HG03469 (cell line): ENCODE results near the gene CYP4F12.
"Not testable (repeated sequence)": the region's sequence is repeated elsewhere in the genome, so short reads cannot be mapped to it uniquely, and the experiment has no call there.

Experiments used
- ATAC-seq: cut with Tn5 transposase; IDR thresholded peaks from one replicate; pipeline ENCODE4 v1.9.1; 2021; ENCODE audit warnings: mild to moderate bottlenecking, moderate library complexity, moderate number of reproducible peaks; ENCODE audit not compliant: unreplicated experiment

CYP4F12 gene

GRCh38 chr19:15649526-15649925, 23.4 kb upstream of the CYP4F12 start:
- ATAC-seq = no peak

GRCh38 chr19:15650123-15650522, 22.8 kb upstream of the CYP4F12 start:
- not testable (repeated sequence) for ATAC-seq

GRCh38 chr19:15651791-15652190, 21.1 kb upstream of the CYP4F12 start:
- ATAC-seq = no peak

GRCh38 chr19:15652559-15653278, 20.2 kb upstream of the CYP4F12 start:
- no peak for ATAC-seq

- ATAC-seq = no peak
These were observed 16.4 kb upstream of the CYP4F12 start for GRCh38 chr19:15656467-15656866.

GRCh38 chr19:15663247-15663646, 9.6 kb upstream of the CYP4F12 start:
- ATAC-seq = no peak

GRCh38 chr19:15666186-15666585, 6.7 kb upstream of the CYP4F12 start:
- ATAC-seq = no peak

- ATAC-seq = no peak
These were observed 6.0 kb upstream of the CYP4F12 start for GRCh38 chr19:15666883-15667282.

GRCh38 chr19:15669440-15669839, 3.4 kb upstream of the CYP4F12 start:
- ATAC-seq = no peak

- ATAC-seq = no peak
These were observed 3.0 kb upstream of the CYP4F12 start for GRCh38 chr19:15669891-15670290.

- no peak for ATAC-seq
These were observed 1.6 kb upstream of the CYP4F12 start for GRCh38 chr19:15671237-15671821.

GRCh38 chr19:15671891-15672579, 852 bp upstream of the CYP4F12 start:
- no peak for ATAC-seq

- no peak for ATAC-seq
These were observed 328 bp downstream of the CYP4F12 start for GRCh38 chr19:15673176-15673654.

GRCh38 chr19:15675560-15675959, 2.7 kb downstream of the CYP4F12 start:
- ATAC-seq = no peak

- no peak for ATAC-seq
These were observed 6.2 kb downstream of the CYP4F12 start for GRCh38 chr19:15679089-15679488.

GRCh38 chr19:15679865-15680264, 7.0 kb downstream of the CYP4F12 start:
- ATAC-seq = not testable (repeated sequence)

- no peak for ATAC-seq
These were observed 7.8 kb downstream of the CYP4F12 start for GRCh38 chr19:15680478-15681322.

- ATAC-seq = no peak
These were observed 10.5 kb downstream of the CYP4F12 start for GRCh38 chr19:15683411-15683810.

- no peak for ATAC-seq
These were observed 11.9 kb downstream of the CYP4F12 start for GRCh38 chr19:15684828-15685227.

GRCh38 chr19:15696654-15697194, 23.8 kb downstream of the CYP4F12 start:
- ATAC-seq = no peak
